Mesothelial cell of epicardium (in vitro differentiated cells): ENCODE data around the gene TTLL12. TPM values are rescaled to one million over a fixed set of nuclear protein-coding genes. Genes with fewer than 3 reads are reported as not detected.
A peak's percentile ranks its signal among the peaks of the same experiment; 100 is the strongest.

Experiments
- DNase-seq, 2 experiments: peaks; one replicate each; pipeline ENCODE4 v3.0.0; 2021; ENCODE audit warnings: low spot score in 2 of 2; ENCODE audit not compliant: unreplicated experiment in 2 of 2
- H3K27ac Mint-ChIP-seq: 2 replicates; pipeline ENCODE4 v1.8.0; 2021; ENCODE audit warnings: mixed read lengths
- H3K27me3 Mint-ChIP-seq: 2 replicates; pipeline ENCODE4 v1.8.0; 2021; ENCODE audit warnings: low read depth, mixed read lengths
- H3K36me3 Mint-ChIP-seq: 2 replicates; pipeline ENCODE4 v1.8.0; 2021; ENCODE audit warnings: mixed read lengths
- H3K4me1 Mint-ChIP-seq: 2 replicates; pipeline ENCODE4 v1.8.0; 2021; ENCODE audit warnings: mixed read lengths
- H3K4me3 Mint-ChIP-seq: 2 replicates; pipeline ENCODE4 v1.8.0; 2021; ENCODE audit warnings: mild to moderate bottlenecking, moderate library complexity, mixed read lengths
- H3K9me3 Mint-ChIP-seq: 2 replicates; pipeline ENCODE4 v1.8.0; 2021; ENCODE audit warnings: mixed read lengths
- total RNA-seq: library from RNA; stranded (reverse); gene quantifications from 3 replicates; pipeline ENCODE4 v1.2.1, GENCODE V29; 2021
- TF ChIP-seq, protein P1 (sequence below): fragments of 200-600 bp; sonication (generic); IDR thresholded peaks from one replicate; pipeline ENCODE4 v1.5.0; 2021; ENCODE audit warnings: antibody characterized with exemption; ENCODE audit not compliant: unreplicated experiment

TTLL12 gene
- total RNA-seq, 1 donor from 2014 or later: 43.5 TPM

DNA sequence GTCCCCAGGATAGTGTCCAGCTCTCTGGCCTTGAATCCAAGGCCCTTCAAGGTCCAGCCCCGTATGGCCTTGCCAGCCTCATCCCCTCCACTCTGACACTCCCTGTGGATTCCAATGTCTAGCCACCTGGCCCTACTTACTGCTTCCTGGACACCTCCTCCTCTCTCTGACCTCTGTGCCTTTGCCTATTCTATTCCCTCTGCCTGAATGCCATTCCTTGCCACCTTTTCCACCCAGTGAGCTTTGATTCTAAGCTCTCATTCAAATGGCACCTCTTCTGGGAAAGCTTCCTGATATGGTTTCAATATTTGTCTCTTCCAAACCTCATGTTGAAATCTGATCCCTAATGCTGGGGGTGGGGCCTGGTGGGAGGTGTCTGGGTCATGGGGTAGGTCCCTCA, 31.9 kb upstream of the TTLL12 start:
- TF ChIP-seq, protein P1, sequence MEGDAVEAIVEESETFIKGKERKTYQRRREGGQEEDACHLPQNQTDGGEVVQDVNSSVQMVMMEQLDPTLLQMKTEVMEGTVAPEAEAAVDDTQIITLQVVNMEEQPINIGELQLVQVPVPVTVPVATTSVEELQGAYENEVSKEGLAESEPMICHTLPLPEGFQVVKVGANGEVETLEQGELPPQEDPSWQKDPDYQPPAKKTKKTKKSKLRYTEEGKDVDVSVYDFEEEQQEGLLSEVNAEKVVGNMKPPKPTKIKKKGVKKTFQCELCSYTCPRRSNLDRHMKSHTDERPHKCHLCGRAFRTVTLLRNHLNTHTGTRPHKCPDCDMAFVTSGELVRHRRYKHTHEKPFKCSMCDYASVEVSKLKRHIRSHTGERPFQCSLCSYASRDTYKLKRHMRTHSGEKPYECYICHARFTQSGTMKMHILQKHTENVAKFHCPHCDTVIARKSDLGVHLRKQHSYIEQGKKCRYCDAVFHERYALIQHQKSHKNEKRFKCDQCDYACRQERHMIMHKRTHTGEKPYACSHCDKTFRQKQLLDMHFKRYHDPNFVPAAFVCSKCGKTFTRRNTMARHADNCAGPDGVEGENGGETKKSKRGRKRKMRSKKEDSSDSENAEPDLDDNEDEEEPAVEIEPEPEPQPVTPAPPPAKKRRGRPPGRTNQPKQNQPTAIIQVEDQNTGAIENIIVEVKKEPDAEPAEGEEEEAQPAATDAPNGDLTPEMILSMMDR: no peak
- Mint-ChIP-seq H3K27me3 (no peaks in the 10 kb centered on the region), H3K4me3 (no peak overlapping the region), H3K27ac (no peak overlapping the region), H3K9me3 (no peaks in the 10 kb centered on the region), H3K4me1 (peaks cover 3% of the 10 kb centered on the region), H3K36me3 (no peaks in the 10 kb centered on the region)
- no peak for DNase-seq

DNA sequence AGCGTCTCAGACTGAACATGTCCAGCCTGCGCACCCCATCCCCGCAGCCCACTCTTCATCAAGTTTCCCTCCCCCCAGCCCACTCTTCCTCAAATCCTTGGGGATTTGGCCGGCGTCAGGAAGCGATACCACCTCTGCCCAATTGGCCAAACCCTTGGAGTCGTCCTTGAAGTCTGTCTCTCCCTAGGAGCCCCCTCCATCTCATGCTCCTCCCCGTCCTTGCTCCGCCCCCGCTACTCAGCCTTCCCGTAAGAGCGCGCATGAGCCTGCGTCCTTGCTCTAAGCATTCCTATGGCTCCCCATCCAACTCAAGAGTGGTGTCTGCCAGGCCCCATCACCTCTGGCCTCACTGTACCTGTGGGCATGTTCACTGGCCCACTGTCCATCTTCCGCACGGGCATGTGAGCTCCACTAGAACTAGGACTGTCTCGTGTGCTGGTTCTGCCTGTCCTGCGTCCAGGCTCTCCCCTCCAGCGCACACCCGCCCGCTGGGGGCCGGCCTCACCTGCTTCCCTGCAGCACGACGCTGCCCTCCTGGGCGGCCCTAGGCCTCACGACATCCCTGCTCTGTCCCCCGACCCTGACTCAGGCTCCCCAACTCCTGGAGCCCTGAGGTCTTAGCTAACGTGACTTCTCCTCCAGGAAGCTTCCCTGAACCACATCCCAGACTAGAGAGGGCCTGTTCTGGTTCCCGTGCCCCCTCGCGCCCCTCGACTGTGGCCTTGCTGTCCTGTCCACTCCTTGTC, 30.5 kb upstream of the TTLL12 start:
- Mint-ChIP-seq H3K27me3 (no peaks in the 10 kb centered on the region), H3K27ac (peak overlapping the region; percentile 8), H3K9me3 (no peaks in the 10 kb centered on the region), H3K4me1 (peaks cover 9% of the 10 kb centered on the region), H3K36me3 (no peaks in the 10 kb centered on the region), H3K4me3 (no peak overlapping the region)
- TF ChIP-seq, protein P1: no peak
- DNase-seq: no peak

DNA sequence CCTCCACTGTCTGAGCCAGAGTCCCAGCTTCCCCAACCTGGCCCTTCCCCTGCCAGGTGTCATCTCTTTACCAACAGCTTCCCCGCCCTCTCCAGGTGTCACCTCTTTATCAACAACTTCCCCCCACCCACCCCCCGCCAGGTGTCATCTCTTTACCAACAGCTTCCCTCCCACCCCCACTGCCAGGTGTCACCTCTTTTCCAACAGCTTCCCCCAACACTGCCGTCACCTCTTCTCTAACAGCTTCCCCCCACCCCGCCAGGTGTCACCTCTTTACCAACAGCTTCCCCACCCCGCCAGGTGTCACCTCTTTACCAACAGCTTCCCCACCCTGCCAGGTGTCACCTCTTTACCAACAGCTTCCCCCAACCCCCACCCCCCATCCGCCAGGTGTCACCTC, 29.8 kb upstream of the TTLL12 start:
- TF ChIP-seq, protein P1: no peak

DNA sequence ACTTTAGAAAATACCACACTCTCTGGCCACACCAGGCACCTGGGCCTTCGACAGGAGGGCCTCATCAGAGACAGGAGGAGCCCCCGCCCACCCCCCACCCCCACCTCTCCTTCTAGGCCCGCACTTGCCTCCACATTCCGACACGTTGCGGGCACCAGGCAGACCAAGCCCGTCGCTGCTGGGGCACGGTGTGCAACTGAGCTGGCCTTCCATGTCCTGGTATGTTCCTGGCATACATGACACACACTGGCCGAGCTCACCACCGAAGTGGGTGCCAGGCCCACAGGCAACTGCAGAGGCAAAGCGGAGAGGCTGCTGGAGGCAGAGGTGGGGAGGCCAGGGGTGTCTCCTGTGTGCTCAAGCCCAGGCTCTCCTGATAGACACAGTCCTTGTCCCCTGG, 27.0 kb upstream of the TTLL12 start:
- no peaks in the 10 kb centered on the region for H3K9me3 Mint-ChIP-seq
- no peaks in the 10 kb centered on the region for H3K36me3 Mint-ChIP-seq
- no peaks in the 10 kb centered on the region for H3K27me3 Mint-ChIP-seq

More for the DNA sequence above, 29.8 kb upstream of the TTLL12 start:
- Mint-ChIP-seq H3K27me3 (no peaks in the 10 kb centered on the region), H3K9me3 (no peaks in the 10 kb centered on the region), H3K4me3 (no peak overlapping the region), H3K27ac (no peak overlapping the region), H3K4me1 (peaks cover 8% of the 10 kb centered on the region), H3K36me3 (no peaks in the 10 kb centered on the region)
- no peak for DNase-seq

DNA sequence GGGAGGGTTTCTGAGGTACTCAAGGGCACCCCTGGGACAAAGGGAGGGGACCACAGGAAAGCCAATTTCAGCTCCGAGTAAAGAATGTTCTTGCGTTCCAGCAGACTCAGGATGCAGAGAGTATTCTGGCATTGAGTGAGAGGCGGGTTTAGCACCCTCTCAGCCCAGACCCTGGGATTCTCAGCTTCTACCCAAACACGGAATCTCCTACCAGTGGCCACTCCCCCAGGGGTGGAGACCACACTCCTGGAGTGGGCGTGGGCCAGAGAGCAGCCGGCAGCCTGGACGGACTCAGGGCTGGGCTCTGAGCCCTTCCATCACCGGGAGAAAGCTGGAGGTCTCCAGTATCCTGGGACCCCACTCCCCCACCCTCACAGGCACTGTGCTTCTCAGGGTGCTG, 26.1 kb upstream of the TTLL12 start:
- no peaks in the 10 kb centered on the region for H3K36me3 Mint-ChIP-seq
- no peak for DNase-seq
- no peaks in the 10 kb centered on the region for H3K9me3 Mint-ChIP-seq
- no peak overlapping the region for H3K27ac Mint-ChIP-seq
- TF ChIP-seq, protein P1: no peak
- H3K4me1 Mint-ChIP-seq: peaks cover 8% of the 10 kb centered on the region
- H3K4me3 Mint-ChIP-seq: no peak overlapping the region
- no peaks in the 10 kb centered on the region for H3K27me3 Mint-ChIP-seq

More for the DNA sequence above, 27.0 kb upstream of the TTLL12 start:
- Mint-ChIP-seq H3K27ac (no peak overlapping the region), H3K4me3 (no peak overlapping the region), H3K4me1 (peaks cover 8% of the 10 kb centered on the region)
- TF ChIP-seq, protein P1: no peak
- DNase-seq: no peak
